Endothelial cell of hepatic sinusoid (primary cell): ENCODE data around the gene TANC2.

ENCODE experiments used
- in situ Hi-C: cut with HindIII; loops from 2 replicates; pipeline ENCODE4 v1.10.0; 2017; ENCODE audit warnings: low sequenced_read_pairs

TANC2 gene

GRCh38 chr17:62998665-62999393, 32.8 kb downstream of the TANC2 start:
- in situ Hi-C loops: loop anchor here (5.0 kb wide), 1 partner anchor 78 kb away; no protein-coding TSS in a partner anchor

- in situ Hi-C loops: loop anchor here (5.0 kb wide), 1 partner anchor 78 kb away; no protein-coding TSS in a partner anchor
These were observed 33.7 kb downstream of the TANC2 start for GRCh38 chr17:62999736-63000135.

- in situ Hi-C loops: no loop called here
These were observed 35.8 kb downstream of the TANC2 start for GRCh38 chr17:63001689-63002394.

GRCh38 chr17:63002625-63003024, 36.6 kb downstream of the TANC2 start:
- in situ Hi-C loops: no loop called here

GRCh38 chr17:63015824-63016223, 49.8 kb downstream of the TANC2 start:
- in situ Hi-C loops: no loop called here
